Nucleus accumbens (tissue), 56 donors: ENCODE data around the gene CLEC20A.
A peak's percentile ranks its signal among the peaks of the same experiment; 100 is the strongest.

Experiments
- DNase-seq, 56 donors: peaks; one replicate each; lab custom pipeline; 2025; lab: John Stamatoyannopoulos, UW

Gene CLEC20A

DNA sequence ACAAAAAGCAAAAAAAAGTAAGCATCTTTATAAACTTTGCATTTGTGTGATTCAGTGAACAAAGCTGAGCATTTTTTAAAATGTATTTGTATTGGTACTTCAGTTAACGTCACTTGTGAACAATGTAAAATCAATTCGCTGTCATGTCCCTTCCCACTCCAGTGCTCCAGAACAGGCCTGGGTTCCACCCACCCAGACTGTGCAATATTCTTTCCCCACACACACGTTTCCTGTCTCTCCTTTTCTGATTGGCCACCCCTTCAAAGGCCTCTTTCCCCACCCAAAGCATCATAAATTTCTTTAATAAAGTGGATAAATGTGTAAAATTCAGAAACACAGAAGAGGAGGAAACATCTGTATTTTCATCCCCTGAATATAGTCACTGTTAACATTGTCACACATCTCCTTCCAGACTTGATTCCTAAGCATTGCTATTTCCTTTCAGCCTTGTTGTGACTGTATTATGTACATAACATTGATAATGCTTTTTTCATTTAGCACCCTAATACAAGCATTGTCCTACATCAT lies 12.0 kb downstream of the CLEC20A start:
- peak in 12 of 56 donors; percentile 12 to 53 (median 30) for DNase-seq

DNA sequence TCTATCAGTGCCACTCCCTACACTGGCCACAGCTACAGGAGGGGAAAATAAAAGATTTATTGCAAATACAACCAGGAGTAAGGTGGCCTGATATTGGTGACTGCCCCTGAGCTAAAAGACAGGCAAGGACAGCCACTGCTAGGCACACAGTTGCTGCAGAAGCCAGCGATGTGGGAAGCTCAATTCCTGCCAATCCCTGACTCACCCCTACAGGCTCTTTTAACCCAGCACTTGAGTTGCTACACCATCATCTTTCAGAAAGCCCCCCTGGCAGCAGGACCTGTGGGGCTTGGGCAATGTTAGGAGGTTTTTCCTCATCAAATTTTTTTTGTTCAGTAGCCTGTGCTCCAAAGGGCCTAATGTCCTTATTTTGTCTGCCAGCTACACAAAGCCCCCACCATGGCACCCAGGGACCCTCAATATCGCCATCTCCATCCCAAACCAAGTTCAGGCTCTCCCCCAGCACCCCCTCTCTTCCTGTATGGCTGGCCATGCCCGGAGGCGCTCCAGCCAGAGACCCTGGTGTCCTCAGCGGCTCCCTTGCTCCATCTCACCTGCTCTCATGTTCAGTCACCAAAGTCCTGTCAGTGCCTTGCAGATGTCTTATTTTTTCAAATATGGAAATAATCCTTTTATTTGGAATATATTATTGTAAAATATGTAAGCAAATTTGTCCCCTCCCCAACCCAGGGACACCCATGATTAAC lies 13.4 kb downstream of the CLEC20A start:
- no peak for DNase-seq

DNA sequence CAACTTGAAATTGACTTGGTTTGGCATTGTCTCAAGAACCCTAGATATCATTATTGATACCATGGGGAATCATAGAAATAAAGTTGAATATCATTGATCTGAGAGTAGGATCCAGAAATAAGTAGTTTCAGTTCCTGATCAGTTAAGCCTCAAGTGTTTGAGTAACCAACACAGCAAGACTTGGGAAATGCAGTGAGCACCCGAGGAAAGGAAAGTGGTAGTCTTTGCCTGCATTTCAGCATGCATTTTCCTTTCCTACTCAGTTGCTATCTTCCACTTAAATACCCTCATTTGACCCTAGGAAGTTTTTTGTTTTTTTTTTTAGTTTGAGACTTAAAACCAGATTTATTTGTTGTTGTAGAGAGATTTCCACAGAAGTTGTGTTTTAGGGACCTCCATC lies 18.9 kb downstream of the CLEC20A start:
- no peak for DNase-seq

DNA sequence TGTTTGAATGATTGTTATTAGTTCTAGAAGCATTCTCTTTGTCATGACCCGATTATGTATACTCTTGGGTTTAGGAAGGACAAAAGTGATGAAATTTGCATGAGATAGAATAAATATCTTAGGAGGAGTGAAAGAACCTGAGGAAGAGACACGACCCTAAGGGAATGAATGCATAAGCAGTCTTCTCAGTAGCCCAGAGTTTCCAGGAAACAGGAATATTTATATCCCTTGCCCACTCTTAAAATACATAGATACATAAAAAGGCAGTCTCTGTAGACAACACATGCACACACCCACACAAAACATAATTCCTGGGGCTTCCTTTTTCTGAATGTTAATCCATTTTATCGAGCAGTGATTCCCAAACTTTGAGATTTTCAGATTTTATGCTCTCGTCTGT lies 19.4 kb downstream of the CLEC20A start:
- no peak for DNase-seq

DNA sequence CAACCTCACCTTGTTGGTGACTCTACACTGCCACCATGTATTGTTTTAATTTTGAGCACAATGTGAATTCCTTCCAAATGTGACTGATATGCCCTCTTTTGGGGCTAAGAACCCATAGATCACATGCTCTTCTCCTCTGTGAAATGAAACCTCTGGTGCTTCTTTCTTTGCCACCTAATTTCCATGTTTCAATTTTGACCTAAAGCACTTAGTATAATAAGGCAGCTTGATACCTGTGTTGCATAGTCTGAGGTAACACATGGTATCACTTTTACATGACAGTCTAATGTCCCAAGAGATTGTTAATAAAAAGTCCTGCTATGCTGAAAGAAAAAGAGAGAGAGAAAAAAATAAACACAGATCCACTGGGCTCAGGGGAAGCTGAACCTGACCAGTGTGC lies 24.2 kb downstream of the CLEC20A start:
- DNase-seq, result no peak

DNA sequence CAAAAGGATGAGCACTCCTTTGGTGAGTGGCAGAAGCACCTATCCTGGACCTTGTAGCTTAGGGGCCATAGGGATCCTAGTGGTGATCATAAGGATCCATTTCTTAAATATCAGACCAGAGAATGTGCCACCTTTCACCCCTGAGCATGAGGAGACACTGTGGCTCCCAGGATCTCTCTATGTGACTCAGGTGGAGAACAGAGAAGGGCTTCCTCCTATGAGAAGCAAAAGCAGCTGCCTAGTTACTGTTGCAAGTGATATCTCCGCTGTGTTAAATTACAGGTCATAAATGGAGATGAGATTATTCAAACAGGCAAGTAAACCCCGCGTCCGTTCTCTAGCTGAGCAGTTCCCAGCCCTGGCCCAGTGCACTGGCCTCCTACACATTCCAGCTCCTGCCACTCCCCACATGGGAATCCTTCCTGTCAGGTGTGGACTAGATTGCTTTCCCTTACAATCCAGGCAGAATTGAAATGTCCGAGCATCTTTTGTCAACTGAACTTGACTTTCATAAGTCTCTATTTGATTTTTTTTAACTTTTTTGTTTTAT lies 26.3 kb downstream of the CLEC20A start:
- no peak for DNase-seq

DNA sequence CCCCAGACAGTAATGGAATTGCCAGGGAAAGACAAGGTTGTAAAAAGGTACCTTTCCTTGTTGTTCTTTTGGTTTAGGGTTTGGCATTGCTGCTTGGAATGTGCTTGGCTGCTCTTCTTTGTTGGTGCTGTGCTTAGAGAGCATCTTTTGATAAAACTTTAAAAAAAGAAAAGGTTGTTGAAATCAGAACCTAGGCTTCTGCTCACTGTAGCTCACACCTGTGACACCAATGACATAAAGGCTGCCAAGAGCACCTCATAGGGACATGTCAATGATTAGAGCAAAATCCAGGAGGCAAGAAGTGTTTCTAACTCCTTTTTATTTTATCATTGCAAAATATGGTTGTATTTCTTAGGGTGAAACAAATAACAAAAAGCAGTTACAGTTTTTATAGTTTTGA lies 28.9 kb downstream of the CLEC20A start:
- DNase-seq, result no peak

DNA sequence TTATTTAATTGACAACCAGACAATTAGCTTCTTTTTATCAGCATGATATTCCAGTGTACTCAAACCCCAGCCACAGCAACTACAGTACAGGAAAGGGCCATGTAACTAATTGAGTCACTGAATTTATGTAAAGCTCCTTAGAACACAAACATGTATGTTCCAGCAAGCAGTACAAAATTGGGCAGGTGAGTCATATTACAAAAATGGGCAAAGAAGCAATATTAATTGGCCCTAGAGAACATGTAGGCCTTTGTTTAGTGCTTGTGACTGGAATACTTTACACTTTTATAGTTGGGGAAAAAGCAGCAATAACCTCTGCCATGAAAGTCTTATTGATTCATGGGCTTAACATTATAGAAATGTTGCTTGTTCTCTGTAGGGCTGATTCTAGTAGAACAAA lies 31.8 kb downstream of the CLEC20A start:
- no peak for DNase-seq

DNA sequence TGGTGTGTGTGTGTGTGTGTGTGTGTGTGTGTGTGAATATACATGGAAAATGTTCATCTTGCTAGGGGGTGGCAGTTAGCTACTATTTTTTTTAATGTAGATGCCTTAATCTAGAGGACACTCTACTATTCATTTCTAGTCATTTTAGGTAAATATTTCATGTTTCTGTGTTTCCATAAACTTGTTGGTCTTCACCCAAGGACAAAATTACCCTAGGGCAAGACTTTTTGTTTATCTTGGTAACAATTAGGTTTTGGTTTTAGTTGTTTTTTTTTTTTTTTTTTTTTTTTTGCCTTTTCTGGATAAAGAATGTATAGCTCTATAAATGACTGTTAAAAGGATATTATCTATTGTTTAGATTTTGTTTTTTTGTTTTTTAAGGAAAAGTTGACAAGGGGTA lies 32.2 kb downstream of the CLEC20A start:
- DNase-seq, result no peak

DNA sequence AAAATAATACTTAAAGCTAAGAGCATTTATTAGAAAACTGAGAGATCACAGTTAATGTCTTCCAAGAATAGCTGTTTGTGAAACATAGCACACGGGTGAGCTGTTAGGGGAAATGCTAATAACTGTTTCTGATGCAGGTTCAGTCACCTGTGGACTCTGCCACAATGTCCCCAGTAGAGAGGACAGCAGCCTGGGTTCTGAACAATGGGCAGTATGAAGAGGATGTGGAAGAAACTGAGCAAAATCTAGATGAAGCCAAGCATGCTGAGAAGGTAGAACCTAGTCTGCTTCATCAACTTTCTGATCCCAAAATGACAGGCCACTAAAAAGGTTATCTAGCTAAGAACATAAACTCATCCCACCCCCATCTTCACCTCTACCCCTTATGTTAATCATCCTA lies 32.6 kb downstream of the CLEC20A start:
- DNase-seq, result no peak

DNA sequence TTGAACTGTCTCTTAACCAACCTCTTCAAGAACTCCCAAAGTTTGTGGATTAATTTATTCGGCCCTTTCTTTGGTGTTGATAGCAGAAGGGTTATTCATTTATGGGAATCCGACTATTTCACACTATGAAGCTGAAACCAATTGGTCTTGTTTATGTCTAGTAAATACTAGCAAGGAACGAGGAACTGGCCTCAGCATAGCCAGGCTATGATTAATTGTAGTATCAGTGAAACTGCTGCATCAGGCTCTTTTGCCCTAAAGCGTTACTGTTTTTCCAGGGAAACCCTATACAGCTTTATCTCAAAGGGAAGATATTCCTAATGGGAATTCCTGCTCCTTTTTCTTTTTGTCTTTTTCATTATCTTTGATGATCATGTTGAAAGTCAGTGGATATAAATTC lies 35.1 kb downstream of the CLEC20A start:
- DNase-seq, result no peak

DNA sequence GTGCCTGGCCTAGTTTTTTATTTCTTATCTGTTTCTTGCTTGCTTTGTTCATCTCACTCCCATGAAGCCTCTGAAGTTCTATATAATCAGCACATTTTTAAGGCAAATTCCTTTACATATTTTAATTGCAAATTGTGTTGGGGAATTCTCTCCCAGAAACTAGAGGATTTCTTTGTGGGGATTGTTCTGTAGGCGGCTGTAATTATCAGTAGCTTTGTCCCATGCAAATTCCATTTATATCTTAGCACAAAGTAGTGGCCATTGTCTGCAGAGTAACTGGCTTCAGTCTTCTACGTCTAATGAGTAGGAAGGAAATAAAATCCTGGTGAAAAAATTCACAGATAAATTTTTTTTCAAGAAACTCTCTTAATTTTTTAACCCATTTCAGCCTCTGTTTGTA lies 35.7 kb downstream of the CLEC20A start:
- DNase-seq, result no peak

DNA sequence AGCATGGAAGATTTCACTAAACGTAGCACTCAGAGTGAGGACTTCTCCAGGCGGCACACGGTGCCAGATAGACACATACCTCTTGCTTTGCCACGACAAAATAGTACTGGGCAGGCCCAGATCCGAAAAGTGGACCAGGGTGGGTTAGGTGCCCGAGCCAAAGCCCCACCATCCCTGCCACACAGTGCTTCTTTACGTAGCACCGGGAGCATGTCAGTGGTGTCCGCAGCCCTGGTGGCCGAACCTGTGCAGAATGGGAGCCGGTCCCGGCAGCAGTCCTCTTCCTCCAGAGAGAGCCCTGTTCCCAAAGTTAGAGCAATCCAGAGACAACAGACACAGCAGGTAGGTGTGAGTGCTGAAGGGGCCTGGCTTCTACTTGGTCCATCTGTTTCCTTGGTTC lies 38.6 kb downstream of the CLEC20A start:
- DNase-seq, result no peak

DNA sequence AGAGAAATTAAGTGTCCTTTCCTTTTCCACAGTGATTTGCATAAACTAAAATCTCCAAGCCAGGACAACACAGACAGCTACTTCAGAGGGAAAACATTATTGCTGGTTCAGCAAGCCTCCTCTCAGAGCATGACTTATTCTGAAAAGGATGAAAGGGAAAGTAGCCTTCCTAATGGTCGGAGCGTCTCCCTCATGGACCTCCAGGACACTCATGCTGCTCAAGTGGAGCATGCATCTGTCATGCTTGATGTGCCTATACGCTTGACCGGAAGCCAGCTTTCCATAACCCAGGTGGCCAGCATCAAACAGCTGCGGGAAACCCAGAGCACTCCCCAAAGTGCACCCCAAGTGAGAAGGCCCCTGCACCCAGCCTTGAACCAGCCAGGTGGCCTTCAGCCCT lies 39.1 kb downstream of the CLEC20A start:
- no peak for DNase-seq

DNA sequence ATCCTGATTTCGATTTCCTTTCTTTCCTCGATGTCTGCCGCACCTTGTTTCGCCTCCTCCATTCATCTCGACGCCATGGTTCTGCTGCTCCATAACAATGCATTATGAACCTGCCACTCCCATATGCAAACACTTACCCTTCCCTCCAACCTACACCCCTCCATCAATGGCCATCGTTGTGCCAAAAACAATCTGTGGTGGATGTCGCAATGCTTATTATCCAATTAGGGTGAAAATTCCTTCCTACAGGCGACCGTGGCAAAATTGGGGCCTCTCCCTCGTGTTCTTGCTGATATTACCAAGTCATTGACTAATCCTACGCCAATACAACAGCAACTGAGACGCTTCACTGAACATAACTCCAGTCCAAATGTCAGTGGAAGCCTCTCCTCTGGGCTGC lies 40.3 kb downstream of the CLEC20A start:
- DNase-seq, result no peak

DNA sequence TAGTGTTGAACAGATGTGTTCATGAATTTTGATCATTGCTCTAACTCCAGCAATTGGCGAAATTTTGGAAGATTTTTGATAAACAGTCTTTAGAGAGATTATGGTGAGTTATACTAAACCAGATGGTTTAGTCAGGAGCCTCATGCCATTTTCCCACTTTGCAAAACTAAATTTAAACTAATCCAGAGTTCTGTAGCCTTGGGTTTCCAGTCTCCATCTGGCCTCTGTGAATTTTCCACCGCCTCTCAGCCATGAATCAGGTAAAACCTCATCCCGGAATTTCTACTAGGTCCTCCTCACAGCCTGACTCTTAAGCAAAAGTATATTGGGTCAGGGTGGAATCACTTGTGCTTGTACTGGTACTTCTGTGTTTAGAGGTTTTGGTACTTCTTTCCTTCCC lies 44.8 kb downstream of the CLEC20A start:
- DNase-seq, result no peak

DNA sequence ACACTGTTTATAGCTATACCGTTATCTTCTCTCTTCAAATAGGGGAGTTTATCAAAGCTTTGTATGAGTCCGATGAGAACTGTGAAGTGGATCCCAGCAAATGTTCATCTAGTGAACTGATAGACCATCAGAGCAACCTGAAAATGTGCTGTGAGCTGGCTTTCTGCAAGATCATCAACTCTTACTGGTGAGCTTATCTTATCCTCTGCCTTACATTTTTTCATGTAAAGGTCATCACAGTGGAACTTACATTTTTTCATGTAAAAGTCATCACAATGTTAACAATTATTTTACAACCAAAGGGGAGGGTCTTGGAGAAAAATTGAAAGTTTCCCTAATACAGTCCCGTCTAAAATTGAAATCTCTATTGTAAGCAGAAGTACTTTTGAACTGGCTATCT lies 45.2 kb downstream of the CLEC20A start:
- no peak for DNase-seq

DNA sequence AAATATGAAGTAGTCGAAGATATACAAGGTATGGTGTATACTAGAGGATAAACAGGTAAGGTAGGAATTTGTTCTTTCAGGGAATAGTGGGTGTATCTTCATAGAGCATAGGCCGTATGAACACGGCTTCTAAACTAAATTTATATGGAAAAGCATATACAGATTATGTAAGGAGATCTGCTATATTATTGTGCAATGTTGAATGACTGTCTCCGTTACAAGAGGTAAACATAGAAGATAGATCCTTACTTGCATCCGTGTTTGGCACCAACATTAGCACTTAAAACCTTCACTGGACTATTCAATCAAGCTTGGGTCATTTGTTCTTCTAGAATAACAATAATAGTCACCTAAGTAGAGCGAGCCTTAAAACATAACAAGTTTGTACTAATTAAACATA lies 45.9 kb downstream of the CLEC20A start:
- DNase-seq, result no peak

DNA sequence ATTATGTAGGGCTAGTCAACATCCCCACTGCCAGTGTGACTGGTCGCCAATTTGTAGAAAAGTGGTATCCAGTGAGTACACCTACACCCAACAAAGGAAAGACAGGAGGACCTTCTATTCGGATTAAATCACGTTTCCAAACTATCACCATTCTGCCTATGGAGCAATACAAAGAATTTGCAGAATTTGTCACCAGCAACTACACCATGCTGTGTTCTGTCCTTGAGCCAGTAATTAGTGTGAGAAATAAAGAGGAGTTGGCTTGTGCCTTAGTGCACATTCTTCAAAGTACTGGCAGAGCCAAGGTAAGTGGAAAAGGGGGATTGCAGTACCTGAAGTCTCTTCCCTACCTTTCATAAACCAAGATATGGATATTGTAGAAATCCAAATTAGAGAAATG lies 53.8 kb downstream of the CLEC20A start:
- no peak for DNase-seq

DNA sequence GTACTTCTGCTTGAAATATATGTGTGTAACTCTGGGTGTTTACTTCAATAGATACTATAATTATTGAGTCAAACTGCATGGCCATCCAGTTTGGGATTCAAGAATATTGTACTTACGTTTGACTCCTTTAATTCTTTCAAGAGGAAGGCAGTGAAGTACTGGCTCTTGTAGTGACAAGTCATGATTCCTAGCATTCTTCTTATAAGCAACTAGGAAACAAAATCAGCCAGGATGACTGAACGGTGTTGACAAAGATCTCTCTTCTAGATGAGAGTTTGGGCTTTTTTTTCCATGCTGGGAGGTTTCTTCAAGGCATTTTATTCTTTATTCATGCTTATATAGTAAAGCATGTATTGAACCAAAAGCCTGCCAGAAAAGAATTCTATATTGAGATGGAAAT lies 58.3 kb downstream of the CLEC20A start:
- DNase-seq, result no peak

DNA sequence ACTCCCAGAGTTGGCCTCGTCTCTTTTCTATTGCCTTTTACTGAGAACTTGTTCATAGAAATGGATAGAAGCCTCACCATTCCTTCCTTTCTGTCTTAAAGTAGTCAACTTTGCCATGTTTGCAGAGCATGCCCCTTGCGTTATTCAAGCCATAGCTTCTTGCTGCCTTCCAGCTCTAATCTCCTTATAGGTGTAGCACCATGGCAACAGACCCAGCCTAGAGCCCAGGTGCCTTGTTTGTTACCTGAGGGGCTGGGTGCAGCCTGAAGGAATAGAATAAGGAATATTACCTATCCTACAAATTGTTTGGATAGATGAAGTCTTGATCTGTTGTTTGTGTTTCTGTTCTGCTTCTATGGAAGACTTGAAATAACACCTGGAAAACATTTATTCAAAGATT lies 59.9 kb downstream of the CLEC20A start:
- no peak for DNase-seq

DNA sequence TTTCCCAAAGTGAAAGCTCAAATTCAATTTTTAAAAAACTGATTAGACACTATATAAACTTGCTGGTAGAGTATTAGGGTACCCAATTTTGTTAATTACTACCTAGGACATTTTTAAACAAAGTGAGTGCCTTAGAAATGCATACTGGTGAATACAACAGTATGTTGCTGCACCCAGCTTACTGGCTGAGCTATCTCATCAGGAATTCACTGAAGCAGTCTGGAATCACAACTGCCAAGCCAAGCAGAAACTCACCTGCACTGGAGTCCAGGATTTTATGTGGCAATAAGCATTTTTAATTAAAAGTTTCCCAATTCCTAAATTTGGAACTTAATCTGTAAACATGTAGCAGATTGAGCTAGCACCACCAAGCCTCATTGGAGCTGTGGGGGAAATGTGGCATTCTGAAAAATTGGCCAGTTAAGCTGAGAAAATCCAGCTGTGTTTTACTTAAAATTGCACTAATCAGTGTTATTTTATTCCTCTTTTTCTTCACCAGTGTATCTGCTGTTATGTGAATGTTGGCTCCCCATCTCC lies 61.8 kb downstream of the CLEC20A start:
- no peak for DNase-seq
